Ishikawa (cell line): ENCODE results near the gene R3HDM2.

ENCODE experiments used
- CEBPB ChIP-seq: IDR thresholded peaks from 2 replicates; pipeline ENCODE4 v1.6.1; 2012
- CREB1 ChIP-seq: IDR thresholded peaks from 2 replicates; pipeline ENCODE4 v1.6.1; 2012; ENCODE audit warnings: low read depth
- EGR1 ChIP-seq: IDR thresholded peaks from 2 replicates; pipeline ENCODE4 v1.6.1; 2012
- EP300 ChIP-seq: IDR thresholded peaks from 2 replicates; pipeline ENCODE4 v1.6.1; 2012; ENCODE audit warnings: borderline replicate concordance
- NFIC ChIP-seq: IDR thresholded peaks from 2 replicates; pipeline ENCODE4 v1.6.1; 2012
- RAD21 ChIP-seq: IDR thresholded peaks from 2 replicates; pipeline ENCODE4 v1.6.1; 2012; ENCODE audit warnings: low read depth
- TAF1 ChIP-seq: IDR thresholded peaks from 2 replicates; pipeline ENCODE4 v1.6.1; 2012; ENCODE audit warnings: low read depth, mild to moderate bottlenecking
- TCF12 ChIP-seq: IDR thresholded peaks from 2 replicates; pipeline ENCODE4 v1.6.1; 2012; ENCODE audit warnings: low read depth
- TEAD4 ChIP-seq: IDR thresholded peaks from 2 replicates; pipeline ENCODE4 v1.6.1; 2012
- YY1 ChIP-seq: IDR thresholded peaks from 2 replicates; pipeline ENCODE4 v1.6.1; 2012; ENCODE audit warnings: low read depth
- TF ChIP-seq, protein P1 (sequence below): IDR thresholded peaks from 2 replicates; pipeline ENCODE4 v1.6.1; 2012; ENCODE audit warnings: low read depth, mild to moderate bottlenecking
- TF ChIP-seq, protein P2 (sequence below): IDR thresholded peaks from 2 replicates; pipeline ENCODE4 v1.6.1; 2012

GRCh38 chr12:57242329-57242690, 188.5 kb downstream of the R3HDM2 start:
- TF ChIP-seq TCF12 = peak; percentile 53; the same call in 1 of the 2 replicates
- TF ChIP-seq EP300 = no peak
- no peak for TF ChIP-seq RAD21
- TF ChIP-seq YY1 = 0 out of 2 replicates have a peak, but pooled peaks have one; percentile 10
- no peak for TF ChIP-seq EGR1
- TF ChIP-seq, protein P1, sequence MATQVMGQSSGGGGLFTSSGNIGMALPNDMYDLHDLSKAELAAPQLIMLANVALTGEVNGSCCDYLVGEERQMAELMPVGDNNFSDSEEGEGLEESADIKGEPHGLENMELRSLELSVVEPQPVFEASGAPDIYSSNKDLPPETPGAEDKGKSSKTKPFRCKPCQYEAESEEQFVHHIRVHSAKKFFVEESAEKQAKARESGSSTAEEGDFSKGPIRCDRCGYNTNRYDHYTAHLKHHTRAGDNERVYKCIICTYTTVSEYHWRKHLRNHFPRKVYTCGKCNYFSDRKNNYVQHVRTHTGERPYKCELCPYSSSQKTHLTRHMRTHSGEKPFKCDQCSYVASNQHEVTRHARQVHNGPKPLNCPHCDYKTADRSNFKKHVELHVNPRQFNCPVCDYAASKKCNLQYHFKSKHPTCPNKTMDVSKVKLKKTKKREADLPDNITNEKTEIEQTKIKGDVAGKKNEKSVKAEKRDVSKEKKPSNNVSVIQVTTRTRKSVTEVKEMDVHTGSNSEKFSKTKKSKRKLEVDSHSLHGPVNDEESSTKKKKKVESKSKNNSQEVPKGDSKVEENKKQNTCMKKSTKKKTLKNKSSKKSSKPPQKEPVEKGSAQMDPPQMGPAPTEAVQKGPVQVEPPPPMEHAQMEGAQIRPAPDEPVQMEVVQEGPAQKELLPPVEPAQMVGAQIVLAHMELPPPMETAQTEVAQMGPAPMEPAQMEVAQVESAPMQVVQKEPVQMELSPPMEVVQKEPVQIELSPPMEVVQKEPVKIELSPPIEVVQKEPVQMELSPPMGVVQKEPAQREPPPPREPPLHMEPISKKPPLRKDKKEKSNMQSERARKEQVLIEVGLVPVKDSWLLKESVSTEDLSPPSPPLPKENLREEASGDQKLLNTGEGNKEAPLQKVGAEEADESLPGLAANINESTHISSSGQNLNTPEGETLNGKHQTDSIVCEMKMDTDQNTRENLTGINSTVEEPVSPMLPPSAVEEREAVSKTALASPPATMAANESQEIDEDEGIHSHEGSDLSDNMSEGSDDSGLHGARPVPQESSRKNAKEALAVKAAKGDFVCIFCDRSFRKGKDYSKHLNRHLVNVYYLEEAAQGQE = no peak
- no peak for TF ChIP-seq CEBPB
- no peak for TF ChIP-seq TEAD4
- no peak for TF ChIP-seq CREB1
- TF ChIP-seq, protein P2, sequence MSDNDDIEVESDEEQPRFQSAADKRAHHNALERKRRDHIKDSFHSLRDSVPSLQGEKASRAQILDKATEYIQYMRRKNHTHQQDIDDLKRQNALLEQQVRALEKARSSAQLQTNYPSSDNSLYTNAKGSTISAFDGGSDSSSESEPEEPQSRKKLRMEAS = no peak
- TF ChIP-seq TAF1 = no peak
- no peak for TF ChIP-seq NFIC
